ENCODE data around the gene RBM5. TPM values are rescaled to one million over a fixed set of nuclear protein-coding genes. Genes with fewer than 3 reads are reported as not detected.
A peak's percentile ranks its signal among the peaks of the same experiment; 100 is the strongest.

RBM5 gene
- total RNA-seq, 1 experiment from 2014 or later, result 92.1 TPM

- TF ChIP-seq PRRX2 (CRISPR knock-in tag; IDR thresholded peaks at IDR 0.05), result no peak
- no peak for TF ChIP-seq ATF6 (CRISPR knock-in tag; IDR thresholded peaks at IDR 0.05)
These were observed 41.7 kb downstream of the RBM5 start (continued) for GRCh38 chr3:50130436-50130835.

- TF ChIP-seq NR3C1 (CRISPR knock-in tag; conservative IDR thresholded peaks at IDR 0.05; ENCODE audit: low read depth), result no peak
- no peak for TF ChIP-seq TCF7 (CRISPR knock-in tag; IDR thresholded peaks at IDR 0.05; ENCODE audit: low read depth)
- TF ChIP-seq ZNF219 (CRISPR knock-in tag; IDR thresholded peaks at IDR 0.05; ENCODE audit: borderline replicate concordance), result no peak
- no peak for TF ChIP-seq FOXK1 (CRISPR knock-in tag; IDR thresholded peaks at IDR 0.05)
- no peak for TF ChIP-seq SMAD4 (CRISPR knock-in tag; IDR thresholded peaks at IDR 0.05)
- TF ChIP-seq PREB (CRISPR knock-in tag; IDR thresholded peaks at IDR 0.05; ENCODE audit: borderline replicate concordance), result no peak
- TF ChIP-seq ETV6 (CRISPR knock-in tag; IDR thresholded peaks at IDR 0.05), result no peak
- TF ChIP-seq ZNF263 (CRISPR knock-in tag; IDR thresholded peaks at IDR 0.05; ENCODE audit: low read depth), result no peak
- no peak for TF ChIP-seq GABPB1 (CRISPR knock-in tag; IDR thresholded peaks at IDR 0.05)
- no peak for TF ChIP-seq SP1 (CRISPR knock-in tag; conservative IDR thresholded peaks at IDR 0.05)
- no peak for TF ChIP-seq ZSCAN18 (CRISPR knock-in tag; IDR thresholded peaks at IDR 0.05)
- no peak for TF ChIP-seq GTF2I (CRISPR knock-in tag; conservative IDR thresholded peaks at IDR 0.05)
- TF ChIP-seq MYBL2 (CRISPR knock-in tag; IDR thresholded peaks at IDR 0.05), result no peak
- Mint-ChIP-seq H3K36me3 (no peaks in the 10 kb centered on the region), H3K4me1 (peaks cover 16% of the 10 kb centered on the region), H3K27me3 (ENCODE audit: low read depth) (no peaks in the 10 kb centered on the region), H3K4me3 (no peak overlapping the region), H3K27ac (no peak overlapping the region), H3K9me3 (no peaks in the 10 kb centered on the region)
- ChIA-PET CTCF (interaction anchor here (1.8 to 2.1 kb wide), 2 partner anchors 12 to 59 kb away, joined by 5 to 8 read pairs; no protein-coding TSS in a partner anchor), POLR2A (no interaction called here)
- ATAC-seq, result peak; percentile 62
- DNase-seq (ENCODE audit: low spot score), result peak; percentile 49
These were observed 43.9 kb downstream of the RBM5 start for GRCh38 chr3:50132421-50133282.

- ChIA-PET CTCF (interaction anchor here (1.8 to 7.2 kb wide), 2 partner anchors 59 to 62 kb away, joined by 8 to 32 read pairs; no protein-coding TSS in a partner anchor), POLR2A (no interaction called here)
- H3K4me3 Mint-ChIP-seq, result no peak overlapping the region
- H3K9me3 Mint-ChIP-seq, result no peaks in the 10 kb centered on the region
- H3K27me3 Mint-ChIP-seq (ENCODE audit: low read depth), result no peaks in the 10 kb centered on the region
- no peak for ATAC-seq
- H3K27ac Mint-ChIP-seq, result no peak overlapping the region
- no peak for DNase-seq (ENCODE audit: low spot score)
- H3K4me1 Mint-ChIP-seq, result peaks cover 22% of the 10 kb centered on the region
- H3K36me3 Mint-ChIP-seq, result no peaks in the 10 kb centered on the region
- TF ChIP-seq ZMAT4 (CRISPR knock-in tag; IDR thresholded peaks at IDR 0.05), result no peak
- no peak for TF ChIP-seq ERG (CRISPR knock-in tag; IDR thresholded peaks at IDR 0.05)
- TF ChIP-seq OVOL2 (CRISPR knock-in tag; IDR thresholded peaks at IDR 0.05; ENCODE audit: borderline replicate concordance), result no peak
- TF ChIP-seq SMAD3 (CRISPR knock-in tag; IDR thresholded peaks at IDR 0.05; ENCODE audit: borderline replicate concordance), result no peak
- TF ChIP-seq HMGA2 (CRISPR knock-in tag; IDR thresholded peaks at IDR 0.05), result no peak
- TF ChIP-seq GRHL2 (CRISPR knock-in tag; IDR thresholded peaks at IDR 0.05; ENCODE audit: insufficient replicate concordance, severe bottlenecking), result no peak
- TF ChIP-seq KAT7 (CRISPR knock-in tag; IDR thresholded peaks at IDR 0.05; ENCODE audit: borderline replicate concordance), result no peak
- no peak for TF ChIP-seq AFF4 (CRISPR knock-in tag; IDR thresholded peaks at IDR 0.05; ENCODE audit: borderline replicate concordance)
These were observed 44.5 kb downstream of the RBM5 start for GRCh38 chr3:50133283-50133615.

Data from WTC11 (cell line).